Mesothelial cell of epicardium (in vitro differentiated cells): ENCODE measurements around the gene B3GALNT1. TPM values are rescaled to one million over a fixed set of nuclear protein-coding genes. Genes with fewer than 3 reads are reported as not detected.
A peak's percentile ranks its signal among the peaks of the same experiment; 100 is the strongest.
"Not testable (repeated sequence)": the region's sequence is repeated elsewhere in the genome, so short reads cannot be mapped to it uniquely, and the experiment has no call there.

ENCODE experiments used
- DNase-seq, 2 experiments: peaks; one replicate each; pipeline ENCODE4 v3.0.0; 2021; ENCODE audit warnings: low spot score in 2 of 2; ENCODE audit not compliant: unreplicated experiment in 2 of 2
- H3K27ac Mint-ChIP-seq: 2 replicates; pipeline ENCODE4 v1.8.0; 2021; ENCODE audit warnings: mixed read lengths
- H3K27me3 Mint-ChIP-seq: 2 replicates; pipeline ENCODE4 v1.8.0; 2021; ENCODE audit warnings: low read depth, mixed read lengths
- H3K36me3 Mint-ChIP-seq: 2 replicates; pipeline ENCODE4 v1.8.0; 2021; ENCODE audit warnings: mixed read lengths
- H3K4me1 Mint-ChIP-seq: 2 replicates; pipeline ENCODE4 v1.8.0; 2021; ENCODE audit warnings: mixed read lengths
- H3K4me3 Mint-ChIP-seq: 2 replicates; pipeline ENCODE4 v1.8.0; 2021; ENCODE audit warnings: mild to moderate bottlenecking, moderate library complexity, mixed read lengths
- H3K9me3 Mint-ChIP-seq: 2 replicates; pipeline ENCODE4 v1.8.0; 2021; ENCODE audit warnings: mixed read lengths
- total RNA-seq: library from RNA; stranded (reverse); gene quantifications from 3 replicates; pipeline ENCODE4 v1.2.1, GENCODE V29; 2021
- TF ChIP-seq, protein P1 (sequence below): fragments of 200-600 bp; sonication (generic); IDR thresholded peaks from one replicate; pipeline ENCODE4 v1.5.0; 2021; ENCODE audit warnings: antibody characterized with exemption; ENCODE audit not compliant: unreplicated experiment

B3GALNT1 gene
- total RNA-seq, 1 donor from 2014 or later, result 31.1 TPM

DNA sequence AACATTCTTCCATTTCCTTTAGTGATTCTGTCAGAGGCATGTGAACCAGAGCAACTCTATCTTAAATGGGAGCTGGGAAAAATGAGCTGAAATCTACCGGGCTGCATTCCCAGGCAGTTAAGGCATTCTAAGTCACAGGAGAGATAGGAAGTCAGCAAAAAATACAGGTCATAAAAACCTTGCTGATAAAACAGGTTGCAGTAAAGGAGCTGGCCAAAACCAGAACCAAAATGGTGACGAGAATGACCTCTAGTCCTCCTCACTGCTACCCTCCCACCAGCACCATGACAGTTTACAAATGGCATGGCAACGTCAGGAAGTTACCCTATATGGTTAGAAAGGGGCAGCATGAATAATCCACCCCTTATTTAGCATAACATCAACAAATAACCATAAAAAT lies 66.4 kb downstream of the B3GALNT1 start:
- H3K9me3 Mint-ChIP-seq, result peaks cover 4% of the 10 kb centered on the region
- TF ChIP-seq, protein P1, sequence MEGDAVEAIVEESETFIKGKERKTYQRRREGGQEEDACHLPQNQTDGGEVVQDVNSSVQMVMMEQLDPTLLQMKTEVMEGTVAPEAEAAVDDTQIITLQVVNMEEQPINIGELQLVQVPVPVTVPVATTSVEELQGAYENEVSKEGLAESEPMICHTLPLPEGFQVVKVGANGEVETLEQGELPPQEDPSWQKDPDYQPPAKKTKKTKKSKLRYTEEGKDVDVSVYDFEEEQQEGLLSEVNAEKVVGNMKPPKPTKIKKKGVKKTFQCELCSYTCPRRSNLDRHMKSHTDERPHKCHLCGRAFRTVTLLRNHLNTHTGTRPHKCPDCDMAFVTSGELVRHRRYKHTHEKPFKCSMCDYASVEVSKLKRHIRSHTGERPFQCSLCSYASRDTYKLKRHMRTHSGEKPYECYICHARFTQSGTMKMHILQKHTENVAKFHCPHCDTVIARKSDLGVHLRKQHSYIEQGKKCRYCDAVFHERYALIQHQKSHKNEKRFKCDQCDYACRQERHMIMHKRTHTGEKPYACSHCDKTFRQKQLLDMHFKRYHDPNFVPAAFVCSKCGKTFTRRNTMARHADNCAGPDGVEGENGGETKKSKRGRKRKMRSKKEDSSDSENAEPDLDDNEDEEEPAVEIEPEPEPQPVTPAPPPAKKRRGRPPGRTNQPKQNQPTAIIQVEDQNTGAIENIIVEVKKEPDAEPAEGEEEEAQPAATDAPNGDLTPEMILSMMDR, result no peak
- H3K27ac Mint-ChIP-seq, result peak overlapping the region; percentile 47
- peaks cover 19% of the 10 kb centered on the region for H3K4me1 Mint-ChIP-seq
- H3K4me3 Mint-ChIP-seq, result no peak overlapping the region
- DNase-seq, result no peak
- peaks cover 5% of the 10 kb centered on the region for H3K36me3 Mint-ChIP-seq
- H3K27me3 Mint-ChIP-seq, result no peaks in the 10 kb centered on the region

DNA sequence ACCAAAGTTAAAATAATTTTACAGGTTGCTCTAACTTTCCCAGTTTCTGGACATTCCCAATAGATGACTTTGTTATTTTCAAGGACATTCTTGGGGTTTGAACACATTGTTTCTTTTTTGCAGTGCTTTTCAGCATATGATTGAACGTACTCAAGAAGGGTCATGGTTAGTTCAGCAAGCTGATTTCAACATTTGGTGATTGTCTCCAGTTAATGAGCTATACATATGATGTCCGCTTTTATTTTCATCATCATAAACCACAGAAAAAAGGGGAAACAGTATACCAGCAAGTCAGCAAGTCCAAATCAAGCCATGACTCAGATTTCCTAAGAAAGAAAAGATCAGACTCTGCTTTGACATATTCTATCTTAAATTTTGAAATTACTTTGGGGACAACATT lies 69.4 kb downstream of the B3GALNT1 start:
- peaks cover 13% of the 10 kb centered on the region for H3K4me1 Mint-ChIP-seq
- TF ChIP-seq, protein P1, result no peak
- no peak overlapping the region for H3K4me3 Mint-ChIP-seq
- no peaks in the 10 kb centered on the region for H3K27me3 Mint-ChIP-seq
- H3K27ac Mint-ChIP-seq, result peak overlapping the region; percentile 67
- H3K36me3 Mint-ChIP-seq, result peaks cover 15% of the 10 kb centered on the region
- H3K9me3 Mint-ChIP-seq, result peaks cover 17% of the 10 kb centered on the region
- no peak for DNase-seq

DNA sequence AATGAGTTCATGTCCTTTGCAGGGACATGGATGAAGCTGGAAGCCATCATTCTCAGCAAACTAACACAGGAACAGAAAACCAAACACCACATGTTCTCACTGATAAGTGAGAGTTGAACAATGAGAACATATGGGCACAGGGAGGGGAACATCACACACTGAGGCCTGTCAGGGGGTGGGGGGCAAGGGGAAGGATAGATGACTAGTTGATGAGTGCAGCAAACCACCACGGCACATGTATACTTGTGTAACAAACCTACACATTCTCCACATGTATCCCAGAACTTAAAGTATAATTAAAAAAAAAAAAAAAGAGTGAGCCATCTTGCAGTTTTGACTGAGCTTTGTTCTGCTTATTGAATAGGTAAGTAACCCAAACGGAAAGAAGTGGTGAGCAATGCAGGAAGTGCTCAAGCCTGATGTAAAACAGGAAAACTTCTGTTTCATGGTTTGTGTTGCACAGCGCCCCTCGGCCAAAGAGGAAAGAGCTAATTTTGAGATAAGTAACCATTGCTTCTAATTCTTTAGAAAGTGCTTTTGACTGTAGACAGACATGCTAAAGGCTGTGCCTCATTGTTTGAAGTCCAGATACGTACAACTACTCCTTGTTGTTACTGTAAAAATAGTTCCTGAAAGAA lies 70.1 kb downstream of the B3GALNT1 start:
- Mint-ChIP-seq H3K36me3 (peaks cover 15% of the 10 kb centered on the region), H3K9me3 (peaks cover 17% of the 10 kb centered on the region), H3K4me1 (peaks cover 13% of the 10 kb centered on the region), H3K27ac (peak overlapping the region; percentile 28)
- not testable (repeated sequence) for H3K4me3 Mint-ChIP-seq, DNase-seq, H3K27me3 Mint-ChIP-seq

Other genes with a start within 250 kb of the B3GALNT1 start
- gene NMD3, start 116.0 kb upstream of the B3GALNT1 start, total RNA-seq, result 51.1 to 54.2 TPM (median 53.9 TPM) in 3 replicates